ENCODE data around the gene BHLHA9. TPM values are rescaled to one million over a fixed set of nuclear protein-coding genes. Genes with fewer than 3 reads are reported as not detected.

Gene BHLHA9
- total and polyA plus RNA-seq, 2 donors (not counting 3 experiments of a cell fraction or from before 2014, with no cell fraction given) = not detected

DNA sequence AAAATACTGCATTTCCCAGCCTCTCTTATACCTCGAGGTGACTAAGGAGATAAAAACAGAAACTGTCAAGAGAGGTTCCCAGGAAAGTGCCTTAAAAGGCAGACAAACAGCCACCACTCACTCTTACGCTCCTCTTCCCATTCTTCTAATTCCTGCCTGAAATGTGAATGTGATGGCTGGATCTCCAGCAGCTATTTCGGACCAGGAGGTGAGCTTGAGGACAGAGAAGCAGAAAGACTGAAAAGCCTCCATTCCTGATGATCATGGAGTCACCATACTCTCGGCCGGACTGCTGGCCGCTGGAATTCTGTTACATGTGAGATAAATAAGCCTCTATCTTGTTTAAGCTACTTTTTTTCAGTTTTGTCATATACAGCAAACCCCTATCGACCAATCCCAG is 49.0 kb upstream of the BHLHA9 start:
- Histone ChIP-seq H3K4me2 (ENCODE audit: insufficient read depth, low read length) (no peak overlapping the region), H3K27me3 (ENCODE audit: control insufficient read depth in 2 of 2, insufficient read depth in 2 of 2, low read length in 2 of 2) (peaks cover 0 to 6% of the 10 kb centered on the region in 2 experiments), H2AFZ (ENCODE audit: low read depth, low read length) (no peak overlapping the region), H3K9ac (replicated peaks; ENCODE audit: extremely low read depth, insufficient read depth, low read length) (no peak overlapping the region), H3K9me3 (replicated peaks; ENCODE audit: control insufficient read depth, insufficient read depth, low read length) (no peaks in the 10 kb centered on the region), H3K27ac (ENCODE audit: insufficient read depth, low read depth, low read length) (no peak overlapping the region), H3K9me1 (replicated peaks; ENCODE audit: control insufficient read depth, extremely low read depth, insufficient read depth, low read length) (no peaks in the 10 kb centered on the region), H3K4me3 (replicated peaks in 1 of 3; ENCODE audit: insufficient read depth in 1 of 3, low read depth in 1 of 3, low read length in 3 of 3) (no peak overlapping the region), H3K79me2 (ENCODE audit: control insufficient read depth, insufficient read depth, low read length) (no peaks in the 10 kb centered on the region), H3K4me1 (ENCODE audit: control insufficient read depth, extremely low read depth, insufficient read depth, low read length) (no peaks in the 10 kb centered on the region), H3K36me3 (ENCODE audit: control insufficient read depth in 2 of 2, extremely low read depth in 1 of 2, insufficient read depth in 2 of 2, low read length in 2 of 2) (no peaks in the 10 kb centered on the region), H4K20me1 (replicated peaks; ENCODE audit: control insufficient read depth, extremely low read depth, insufficient read depth, low read length) (no peaks in the 10 kb centered on the region)
- ChIA-PET POLR2A (no interaction called here), CTCF (no interaction called here)
- TF ChIP-seq EZH2 (IDR thresholded peaks at IDR 0.05; ENCODE audit: borderline replicate concordance, low read depth, low read length, severe bottlenecking) = no peak
- no peak for TF ChIP-seq CTCF (IDR thresholded peaks at IDR 0.05; ENCODE audit: extremely low read depth in 1 of 2, insufficient read depth in 1 of 2, low read depth in 1 of 2, low read length in 2 of 2)
- no peak for TF ChIP-seq FOS (IDR thresholded peaks at IDR 0.05; ENCODE audit: borderline replicate concordance, insufficient read depth, low read length)
- TF ChIP-seq POLR2A (IDR thresholded peaks at IDR 0.05; ENCODE audit: low read depth, low read length) = no peak
- no peak for TF ChIP-seq GATA2 (IDR thresholded peaks at IDR 0.05; ENCODE audit: insufficient read depth, insufficient read length, low read depth, low read length)
- no peak for TF ChIP-seq POLR2AphosphoS5 (IDR thresholded peaks at IDR 0.05; ENCODE audit: insufficient read depth, low read depth, low read length)
- TF ChIP-seq MYC (IDR thresholded peaks at IDR 0.05; ENCODE audit: low read depth, low read length) = no peak
- TF ChIP-seq, protein P1, sequence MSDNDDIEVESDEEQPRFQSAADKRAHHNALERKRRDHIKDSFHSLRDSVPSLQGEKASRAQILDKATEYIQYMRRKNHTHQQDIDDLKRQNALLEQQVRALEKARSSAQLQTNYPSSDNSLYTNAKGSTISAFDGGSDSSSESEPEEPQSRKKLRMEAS (IDR thresholded peaks at IDR 0.05; ENCODE audit: insufficient read depth, insufficient read length) = no peak
- TF ChIP-seq JUN (IDR thresholded peaks at IDR 0.05; ENCODE audit: borderline replicate concordance, insufficient read depth, insufficient read length, low read depth) = no peak
- no TSS peak for BruUV-seq (replicated peaks)
- intact Hi-C loops (cut with micrococcal nuclease) = no loop called here
- no peak for DNase-seq (ENCODE audit: low read depth, low spot score)
- no peak for FAIRE-seq
- dilution Hi-C loops (cut with MboI; ENCODE audit: extremely low pct_ligation_motif_present, low sequenced_read_pairs) = no loop called here

Data from endothelial cell of umbilical vein (primary cell).